ENCODE measurements around the gene CD9.

Gene CD9

GRCh38 chr12:6172086-6172485, 28.1 kb upstream of the CD9 start:
- in situ Hi-C loops (cut with HindIII; ENCODE audit: low sequenced_read_pairs) = no loop called here
- no peak for DNase-seq (ENCODE audit: low read depth)
- no peak overlapping the region for H3K4me3 ChIP-seq (ENCODE audit: low read depth, low read length)
- no peak for TF ChIP-seq CTCF (IDR thresholded peaks at IDR 0.05; ENCODE audit: low read depth, low read length, missing control alignments)

GRCh38 chr12:6172862-6173261, 27.3 kb upstream of the CD9 start:
- in situ Hi-C loops (cut with HindIII; ENCODE audit: low sequenced_read_pairs) = no loop called here
- no peak for TF ChIP-seq CTCF (IDR thresholded peaks at IDR 0.05; ENCODE audit: low read depth, low read length, missing control alignments)
- H3K4me3 ChIP-seq (ENCODE audit: low read depth, low read length) = no peak overlapping the region
- no peak for DNase-seq (ENCODE audit: low read depth)

GRCh38 chr12:6177642-6178358, 22.4 kb upstream of the CD9 start:
- DNase-seq (ENCODE audit: low read depth) = no peak
- in situ Hi-C loops (cut with HindIII; ENCODE audit: low sequenced_read_pairs) = no loop called here
- no peak overlapping the region for H3K4me3 ChIP-seq (ENCODE audit: low read depth, low read length)
- no peak for TF ChIP-seq CTCF (IDR thresholded peaks at IDR 0.05; ENCODE audit: low read depth, low read length, missing control alignments)

- peak; percentile 53 for TF ChIP-seq CTCF (IDR thresholded peaks at IDR 0.05; ENCODE audit: low read depth, low read length, missing control alignments)
- no peak for DNase-seq (ENCODE audit: low read depth)
- in situ Hi-C loops (cut with HindIII; ENCODE audit: low sequenced_read_pairs) = no loop called here
- no peak overlapping the region for H3K4me3 ChIP-seq (ENCODE audit: low read depth, low read length)
Observed at GRCh38 chr12:6178981-6179761, 21.0 kb upstream of the CD9 start.

- TF ChIP-seq CTCF (IDR thresholded peaks at IDR 0.05; ENCODE audit: low read depth, low read length, missing control alignments) = no peak
- in situ Hi-C loops (cut with HindIII; ENCODE audit: low sequenced_read_pairs) = no loop called here
- no peak for DNase-seq (ENCODE audit: low read depth)
- H3K4me3 ChIP-seq (ENCODE audit: low read depth, low read length) = no peak overlapping the region
Observed at GRCh38 chr12:6180268-6181051, 19.7 kb upstream of the CD9 start.

GRCh38 chr12:6181166-6181565, 19.0 kb upstream of the CD9 start:
- DNase-seq (ENCODE audit: low read depth) = no peak
- H3K4me3 ChIP-seq (ENCODE audit: low read depth, low read length) = no peak overlapping the region
- in situ Hi-C loops (cut with HindIII; ENCODE audit: low sequenced_read_pairs) = no loop called here
- TF ChIP-seq CTCF (IDR thresholded peaks at IDR 0.05; ENCODE audit: low read depth, low read length, missing control alignments) = no peak

All from astrocyte of the cerebellum (primary cell).